Embryonic facial prominence (tissue), 1 donor: Measurements from ENCODE around the gene DDIAS.
"Not testable (repeated sequence)": the region's sequence is repeated elsewhere in the genome, so short reads cannot be mapped to it uniquely, and the experiment has no call there.

ENCODE experiments used
- DNase-seq: peaks from one replicate; pipeline ENCODE4 v3.0.0-alpha.2; 2016; ENCODE audit errors: extremely low spot score

DDIAS gene

DNA sequence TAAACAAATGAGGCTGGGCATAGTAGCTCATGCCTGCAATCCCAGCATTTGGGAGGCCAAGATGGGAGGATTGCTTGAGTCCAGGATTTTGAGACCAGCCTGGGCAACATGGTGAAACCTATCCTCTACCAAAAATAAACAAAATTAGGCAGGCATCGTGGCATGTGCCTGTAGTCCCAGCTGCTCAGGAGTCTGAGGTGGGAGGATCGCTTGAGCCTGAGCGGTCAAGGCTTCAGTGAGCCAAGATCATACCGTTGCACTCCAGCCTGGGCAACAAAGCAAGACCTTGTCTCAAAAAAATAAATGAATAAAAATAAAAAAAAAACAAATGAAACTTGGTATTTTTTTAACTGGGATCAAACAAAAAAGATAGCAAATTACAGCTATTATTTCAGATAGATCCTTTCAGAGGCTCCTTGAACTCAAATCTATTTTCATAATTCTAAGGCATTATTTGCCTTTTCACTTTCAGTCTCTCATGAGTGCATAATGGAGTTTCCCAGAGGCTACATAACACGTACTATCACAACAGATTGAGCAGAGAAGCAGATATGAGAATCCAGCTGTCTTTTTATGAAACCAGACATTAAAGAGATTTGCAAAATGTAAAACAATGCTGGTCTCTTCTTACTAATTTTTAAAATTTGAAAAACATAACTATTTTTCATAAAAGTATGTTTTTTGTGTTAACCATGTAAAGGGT is 23.1 kb downstream of the DDIAS start:
- no peak for DNase-seq

DNA sequence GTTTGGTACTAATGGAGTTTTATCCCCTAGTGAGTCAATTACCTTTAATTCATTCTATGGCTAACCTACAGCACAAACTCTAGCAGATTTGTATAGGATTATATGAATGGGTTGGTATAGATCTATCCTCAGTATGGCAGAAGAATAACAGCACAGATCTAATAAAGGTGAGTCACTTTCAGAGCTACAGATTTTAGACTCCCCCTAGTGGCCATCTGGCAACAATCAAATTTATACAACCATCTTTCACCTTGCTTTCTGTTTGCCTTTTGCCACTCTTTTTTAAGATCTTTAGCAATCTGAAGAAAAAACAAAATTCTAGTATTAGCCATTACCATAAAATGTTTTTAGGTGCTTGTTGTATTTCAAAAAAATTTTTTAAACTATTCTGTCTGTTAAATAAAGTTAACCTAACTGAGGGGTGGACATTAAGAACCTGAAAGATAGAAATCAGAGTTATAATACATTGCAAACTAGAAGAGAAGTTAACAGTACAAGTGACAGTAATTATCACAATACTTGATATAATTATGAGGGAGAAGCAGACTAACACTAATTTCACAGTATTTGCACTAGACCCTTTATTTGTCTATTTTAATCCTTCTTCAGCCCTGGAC is 25.8 kb downstream of the DDIAS start:
- DNase-seq = no peak

DNA sequence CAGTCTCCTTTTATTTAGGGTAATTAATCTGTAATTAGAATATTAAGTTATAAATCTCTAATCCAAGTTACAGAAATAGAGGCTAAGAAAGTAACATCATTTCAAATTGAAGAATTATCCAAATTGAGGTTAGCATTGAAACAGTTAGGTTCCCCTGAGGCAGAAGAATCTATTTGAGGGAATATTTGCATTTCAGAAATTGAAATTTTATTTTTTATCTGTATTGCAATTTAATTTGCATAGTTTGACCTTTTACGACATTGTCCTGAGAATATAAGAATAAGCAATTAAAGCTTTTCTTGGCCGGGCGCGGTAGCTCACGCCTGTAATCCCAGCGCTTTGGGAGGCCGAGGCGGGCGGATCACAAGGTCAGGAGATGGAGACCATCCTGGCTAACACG is 27.6 kb downstream of the DDIAS start:
- no peak for DNase-seq

DNA sequence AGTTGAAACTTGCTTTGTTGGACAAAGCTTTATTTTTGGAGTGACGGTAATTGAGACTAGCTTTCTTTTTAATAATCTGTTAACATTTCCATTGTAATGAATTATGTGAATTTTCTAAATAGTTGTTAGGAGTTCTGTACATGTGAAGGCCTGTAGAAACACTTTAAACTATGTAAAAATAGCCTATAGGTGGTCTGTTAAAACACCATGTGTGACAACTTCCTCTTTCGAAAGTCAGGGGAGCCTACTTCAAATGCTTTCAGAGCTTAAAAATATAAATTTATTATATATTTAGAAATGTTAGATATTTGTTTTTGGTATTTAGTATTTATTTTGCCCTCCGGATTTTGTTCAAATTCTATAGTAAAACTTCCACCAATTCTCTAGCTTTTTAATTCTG is 28.7 kb downstream of the DDIAS start:
- DNase-seq = no peak

DNA sequence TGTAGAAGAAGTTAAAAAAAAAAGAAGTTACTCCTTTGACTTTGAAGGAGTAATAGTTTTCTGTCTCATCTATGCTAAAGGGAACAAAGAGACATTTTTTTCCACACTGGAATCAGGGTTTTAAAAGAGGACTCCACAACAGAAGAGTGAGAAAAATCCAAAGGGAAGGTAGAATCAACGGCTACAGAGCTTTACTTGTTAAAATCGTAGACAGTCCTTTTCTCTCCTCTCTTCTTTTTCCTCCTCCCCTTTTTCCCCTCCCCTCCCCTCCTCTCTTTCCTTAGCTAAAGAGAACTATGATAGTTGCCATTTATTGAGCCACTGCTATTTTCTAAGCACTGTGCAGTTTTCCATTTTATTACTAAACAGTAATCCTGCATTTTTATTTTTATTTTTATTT is 29.2 kb downstream of the DDIAS start:
- DNase-seq = no peak

DNA sequence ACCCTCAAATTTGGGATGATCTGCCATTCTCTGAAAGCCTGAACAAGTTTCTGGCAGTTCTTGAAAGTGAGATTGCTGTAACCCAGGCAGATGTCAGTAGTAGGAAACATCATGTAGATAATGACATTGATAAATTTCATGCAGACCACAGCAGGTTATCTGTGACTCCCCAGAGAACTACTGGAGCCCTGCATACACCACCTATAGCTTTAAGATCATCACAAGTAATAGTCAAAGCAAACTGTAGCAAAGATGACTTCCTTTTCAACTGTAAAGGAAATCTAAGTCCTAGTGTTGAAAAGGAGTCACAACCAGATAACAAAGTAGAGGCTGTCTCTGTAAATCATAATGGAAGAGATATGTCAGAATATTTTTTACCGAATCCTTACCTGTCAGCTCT is 31.0 kb downstream of the DDIAS start:
- DNase-seq = no peak

DNA sequence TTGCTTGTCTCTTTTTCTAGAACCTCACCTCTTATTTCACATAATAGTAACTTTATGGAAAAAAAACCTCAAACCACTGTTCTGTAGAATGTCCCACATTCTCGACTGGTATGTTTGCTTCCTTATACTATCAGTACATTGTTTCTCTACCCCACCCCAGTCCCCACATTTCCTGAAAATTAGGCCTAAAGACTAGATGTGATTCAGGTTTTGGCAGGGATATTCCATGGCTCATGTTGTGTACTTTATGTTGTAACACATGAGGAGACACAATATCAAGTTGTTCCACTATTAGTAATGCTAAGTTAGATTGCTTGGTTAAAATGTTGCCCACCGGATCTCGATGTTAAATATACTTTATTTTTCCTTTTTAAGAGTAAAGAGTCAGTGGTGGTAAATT is 34.7 kb downstream of the DDIAS start:
- DNase-seq = no peak

DNA sequence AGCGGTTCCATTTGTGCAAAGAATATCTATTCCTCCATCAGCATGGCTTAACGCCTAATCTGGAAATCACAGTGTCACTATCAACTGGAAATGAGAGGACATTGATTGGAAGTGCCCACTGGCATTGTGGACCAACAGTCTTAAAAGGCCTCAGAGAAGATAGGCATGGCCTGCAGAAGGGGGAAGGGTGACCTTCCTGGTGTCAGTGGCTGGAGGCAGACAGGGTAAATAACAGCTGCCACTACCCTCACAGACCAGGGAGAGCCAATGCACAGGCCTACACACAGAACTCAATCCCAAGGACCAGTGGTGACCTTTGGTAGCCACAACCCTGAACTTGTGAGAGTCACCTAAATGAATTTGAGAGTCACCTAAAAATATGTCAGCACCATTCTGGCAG is 36.0 kb downstream of the DDIAS start:
- no peak for DNase-seq

DNA sequence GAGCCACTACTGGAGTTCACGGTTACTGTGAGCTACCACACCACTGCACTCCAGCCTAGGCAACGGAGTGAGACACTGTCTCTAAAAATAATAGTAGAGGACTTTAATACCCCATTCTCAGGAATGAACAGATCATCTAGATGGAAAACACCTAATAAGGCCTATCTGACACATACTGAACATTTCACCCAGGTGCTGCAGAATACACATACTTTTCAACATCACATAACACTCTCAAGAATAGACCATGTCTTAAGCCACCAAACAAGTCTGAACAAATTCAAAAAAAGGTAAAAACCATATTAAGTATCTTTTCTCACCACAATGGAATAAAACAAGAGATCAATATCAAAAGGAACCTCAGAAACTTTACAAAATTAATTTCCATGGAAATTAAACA is 37.9 kb downstream of the DDIAS start:
- DNase-seq = no peak

DNA sequence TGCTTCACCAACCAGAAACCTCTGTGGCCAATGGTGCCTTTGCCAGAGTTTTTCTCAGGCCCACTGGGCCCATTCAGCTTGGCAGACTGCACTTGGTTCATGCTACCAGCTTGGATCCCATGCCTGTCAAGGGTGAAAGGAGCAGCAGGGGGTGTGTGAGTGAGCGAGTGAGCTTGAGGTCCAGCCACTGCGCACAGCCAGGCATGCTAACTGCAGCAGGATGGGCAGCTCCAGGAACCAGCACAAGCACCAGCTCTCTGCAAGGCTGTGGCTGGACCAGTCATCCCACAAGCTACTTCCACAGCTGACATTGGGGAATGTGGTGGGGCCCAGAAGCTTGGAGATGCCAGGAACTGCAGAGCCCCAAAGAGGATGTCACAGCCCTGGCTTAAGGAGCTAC is 40.8 kb downstream of the DDIAS start:
- DNase-seq = no peak

DNA sequence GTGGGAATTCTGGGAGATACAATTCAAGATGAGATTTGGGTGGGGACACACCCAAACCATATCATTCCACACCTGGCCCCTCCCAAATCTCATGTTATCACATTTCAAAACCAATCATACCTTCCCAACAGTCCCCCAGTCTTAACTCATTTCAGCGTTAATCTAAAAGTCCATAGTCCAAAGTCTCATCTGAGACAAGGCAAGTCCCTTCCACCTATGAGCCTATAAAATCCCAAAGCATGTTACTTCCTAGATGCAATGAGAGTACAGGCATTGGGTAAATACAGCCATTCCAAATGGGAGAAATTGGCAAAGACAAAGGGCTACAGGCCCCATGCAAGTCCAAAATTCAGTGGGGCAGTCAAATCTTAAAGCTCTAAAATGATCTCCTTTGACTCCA is 41.9 kb downstream of the DDIAS start:
- not testable (repeated sequence) for DNase-seq

DNA sequence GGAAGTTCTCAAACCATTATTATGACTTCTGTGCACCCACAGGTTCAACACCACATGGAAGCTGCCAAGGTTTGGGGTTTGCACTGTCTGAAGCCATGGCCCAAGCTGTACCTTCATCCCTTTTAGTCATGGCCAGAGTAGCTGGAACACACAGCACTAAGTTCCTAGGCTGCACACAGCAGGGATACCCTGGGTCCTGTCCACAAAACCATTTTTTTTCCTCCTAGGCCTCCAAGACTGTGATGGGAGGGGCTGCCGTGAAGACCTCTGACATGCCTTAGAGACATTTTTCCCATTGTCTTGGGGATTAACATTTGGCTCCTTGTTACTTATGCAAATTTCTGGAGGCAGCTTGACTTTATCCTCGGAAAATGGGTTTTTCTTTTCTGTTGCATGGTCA is 42.7 kb downstream of the DDIAS start:
- DNase-seq = no peak

DNA sequence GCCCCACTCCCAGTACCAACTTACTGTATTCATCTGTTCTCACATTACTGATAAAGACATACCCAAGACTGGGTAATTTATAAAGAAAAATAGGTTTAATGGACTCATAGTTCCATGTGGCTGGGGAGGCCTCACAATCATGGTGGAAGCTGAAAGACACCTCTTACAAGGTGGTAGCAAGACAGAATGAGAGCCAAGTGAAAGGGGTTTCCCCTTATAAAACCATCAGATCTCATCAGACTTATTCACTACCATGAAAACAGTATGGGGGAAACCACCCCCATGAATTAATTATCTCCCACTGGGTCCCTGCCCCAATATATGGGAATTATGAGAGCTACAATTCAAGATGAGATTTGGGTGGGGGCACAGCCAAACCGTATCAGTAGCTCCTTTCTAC is 43.5 kb downstream of the DDIAS start:
- not testable (repeated sequence) for DNase-seq

DNA sequence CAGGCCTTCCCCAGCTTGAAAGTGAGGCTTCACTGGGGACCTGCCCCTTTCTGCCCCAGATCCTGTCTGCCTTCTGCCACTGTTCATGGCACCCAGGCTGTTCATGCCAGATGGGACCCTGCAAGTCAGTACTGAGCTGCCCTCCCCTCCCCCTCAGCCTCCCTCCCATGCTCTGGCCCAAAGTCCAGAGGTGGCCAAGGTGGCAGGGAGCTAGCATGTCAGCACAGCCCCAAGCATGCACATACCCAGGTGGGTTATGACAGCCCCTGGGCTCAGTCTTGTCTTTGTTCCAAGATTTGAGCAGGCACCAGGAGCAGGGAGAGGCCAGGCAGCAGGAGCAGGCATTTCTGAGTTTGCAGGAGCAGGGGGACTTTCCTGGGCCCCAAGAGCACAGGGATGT is 44.1 kb downstream of the DDIAS start:
- DNase-seq = no peak

DNA sequence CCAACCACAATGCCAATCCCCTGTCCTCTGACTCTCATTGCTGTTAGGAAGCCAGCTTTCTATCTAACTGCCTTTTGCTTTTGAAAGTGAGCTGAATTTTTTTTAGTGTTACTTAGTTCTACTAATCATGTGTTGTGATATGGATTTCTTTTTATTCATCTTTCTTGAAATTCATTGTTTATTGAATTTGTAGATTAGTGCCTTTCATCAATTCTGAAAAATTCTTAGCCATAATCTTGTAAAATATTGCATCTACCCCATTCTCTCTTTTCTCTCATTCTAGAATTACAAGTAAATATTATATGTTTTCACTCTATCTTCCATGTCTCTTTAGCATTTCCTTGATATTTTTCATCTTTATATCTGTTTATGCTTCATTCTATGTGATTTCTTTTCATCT is 47.8 kb downstream of the DDIAS start:
- DNase-seq = no peak

DNA sequence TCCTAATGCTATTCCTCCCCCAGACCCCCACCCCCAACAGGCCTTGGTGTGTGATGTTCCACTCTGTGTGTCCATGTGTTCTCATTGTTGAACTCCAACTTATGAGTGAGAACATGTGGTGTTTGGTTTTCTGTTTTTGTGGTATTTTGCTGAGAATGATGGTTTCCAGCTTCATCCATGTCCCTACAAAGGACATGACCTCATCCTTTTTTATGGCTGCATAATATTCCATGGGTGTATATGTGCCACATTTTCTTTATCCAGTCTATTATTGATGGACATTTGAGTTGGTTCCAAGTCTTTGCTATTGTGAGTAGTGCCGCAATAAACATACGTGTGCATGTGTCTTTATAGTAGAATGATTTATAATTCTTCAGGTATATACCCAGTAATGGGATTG is 49.0 kb downstream of the DDIAS start:
- DNase-seq = not testable (repeated sequence)

DNA sequence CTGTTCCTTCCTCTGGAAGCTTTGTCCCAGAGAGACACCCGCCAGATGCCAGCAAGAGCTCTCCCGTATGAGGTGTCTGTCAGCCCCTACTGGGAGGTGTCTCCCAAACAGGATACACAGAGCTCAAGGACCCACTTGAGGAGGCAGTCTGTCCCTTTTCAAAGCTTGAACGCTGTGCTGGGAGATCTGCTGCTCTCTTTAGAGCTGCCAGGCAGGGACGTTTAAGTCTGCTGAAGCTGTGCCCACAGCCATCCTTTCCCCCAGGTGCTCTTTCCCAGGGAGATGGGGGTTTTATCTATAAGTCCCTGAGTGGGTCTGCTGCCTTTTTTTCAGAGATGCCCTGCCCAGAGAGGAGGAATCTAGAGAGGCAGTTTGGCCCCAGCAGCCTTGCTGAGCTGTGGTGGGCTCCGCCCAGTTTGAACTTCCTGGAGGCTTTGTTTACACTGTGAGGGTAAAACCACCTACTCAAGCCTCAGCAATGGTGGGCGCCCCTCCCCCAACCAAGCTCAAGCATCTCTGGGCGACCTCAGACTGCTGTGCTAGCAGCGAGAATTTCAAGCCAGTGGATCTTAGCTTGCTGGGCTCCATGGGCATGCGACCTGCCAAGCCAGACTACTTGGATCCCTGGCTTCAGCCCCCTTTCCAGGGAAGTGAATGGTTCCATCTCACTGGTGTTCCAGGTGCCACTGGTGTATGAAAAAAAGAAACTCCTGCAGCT is 54.4 kb downstream of the DDIAS start:
- DNase-seq = not testable (repeated sequence)

DNA sequence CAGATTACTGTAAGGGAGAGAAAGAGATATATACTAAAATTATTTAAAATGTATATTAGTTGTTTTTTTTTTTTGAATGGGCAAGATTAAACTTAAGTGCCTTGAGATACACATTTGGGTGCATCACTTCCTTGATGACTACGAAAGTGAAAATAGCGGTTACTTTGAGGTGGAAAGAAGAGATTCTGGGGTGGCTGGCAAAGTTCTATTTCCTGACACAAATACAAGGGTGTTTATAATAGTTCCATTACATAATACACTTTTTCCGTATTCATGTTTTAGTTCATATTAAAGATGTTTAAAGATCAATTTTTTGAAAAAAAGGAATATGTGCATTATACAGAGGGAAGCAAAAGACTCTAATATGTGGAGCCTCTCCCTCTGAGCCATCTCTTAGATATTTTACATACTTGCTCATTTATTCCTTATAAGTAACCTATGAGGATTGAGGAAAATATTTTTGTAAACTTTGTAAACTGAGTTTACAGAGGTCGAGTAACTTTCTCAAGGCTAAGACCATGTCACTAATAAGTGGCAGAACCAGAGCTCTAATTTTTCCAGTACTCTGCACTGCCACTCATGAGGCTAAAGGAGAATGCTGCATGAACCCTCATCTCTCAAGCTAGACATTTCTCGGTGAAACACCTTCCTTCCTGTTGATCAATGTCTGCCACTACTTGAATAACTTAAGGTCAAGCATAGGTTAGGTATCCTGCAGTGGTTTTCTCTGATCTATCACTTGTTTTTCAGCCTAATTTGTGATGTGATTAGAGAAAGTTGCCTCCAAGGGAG is 58.6 kb downstream of the DDIAS start:
- DNase-seq = no peak

DNA sequence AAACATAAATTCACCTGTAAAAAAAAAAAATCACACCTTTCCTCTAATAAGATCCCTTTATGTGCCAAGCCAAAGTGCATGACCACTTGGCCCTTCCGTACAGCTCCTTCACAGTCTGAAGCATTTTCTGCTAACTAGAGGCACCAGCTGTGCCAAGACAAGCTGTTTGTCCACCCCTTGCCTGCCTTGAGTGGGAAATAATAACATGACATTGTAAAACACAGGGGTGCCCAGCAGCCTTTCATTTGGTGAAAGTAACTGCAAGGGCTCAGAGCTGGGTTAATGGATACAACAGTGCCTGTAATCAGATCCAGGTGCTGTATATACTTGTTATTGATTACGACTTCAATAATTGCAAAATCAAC is 59.2 kb downstream of the DDIAS start:
- DNase-seq = no peak

DNA sequence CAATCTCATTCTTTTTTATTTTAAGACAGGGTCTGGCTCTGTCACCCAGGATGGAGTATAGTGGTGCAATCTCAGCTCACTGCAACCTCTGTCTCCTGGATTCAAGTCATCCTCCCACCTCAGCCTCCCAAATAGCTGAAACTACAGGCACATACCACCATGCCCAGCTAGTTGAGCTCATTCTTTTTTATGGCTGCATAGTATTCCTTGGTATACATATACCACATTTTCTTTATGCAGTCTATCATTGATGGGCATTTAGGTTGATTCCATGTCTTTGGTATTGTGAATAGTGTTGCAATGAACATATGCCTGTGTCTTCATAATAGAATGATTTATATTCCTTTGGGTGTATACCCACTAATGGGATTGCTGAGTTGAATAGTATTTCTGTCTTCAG is 60.5 kb downstream of the DDIAS start:
- DNase-seq = not testable (repeated sequence)

DNA sequence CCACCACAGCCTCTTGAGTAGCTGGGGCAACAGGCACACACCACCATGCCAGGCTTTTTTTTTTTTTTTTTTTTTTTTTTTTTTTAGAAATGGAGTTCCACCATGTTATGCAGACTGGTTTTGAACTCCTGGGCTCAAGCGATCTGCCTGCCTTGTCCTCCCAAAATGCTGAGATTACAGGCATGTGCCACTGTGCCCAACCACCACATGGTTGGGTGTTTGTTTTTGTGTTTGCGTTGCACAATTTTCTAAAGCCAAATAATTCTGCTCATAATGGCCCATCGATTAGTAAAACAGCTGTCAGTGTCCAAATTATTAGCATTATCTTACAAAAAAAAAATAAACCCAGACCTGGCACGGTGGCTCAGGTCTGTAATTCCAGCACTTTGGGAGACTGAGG is 65.8 kb downstream of the DDIAS start:
- DNase-seq = no peak

DNA sequence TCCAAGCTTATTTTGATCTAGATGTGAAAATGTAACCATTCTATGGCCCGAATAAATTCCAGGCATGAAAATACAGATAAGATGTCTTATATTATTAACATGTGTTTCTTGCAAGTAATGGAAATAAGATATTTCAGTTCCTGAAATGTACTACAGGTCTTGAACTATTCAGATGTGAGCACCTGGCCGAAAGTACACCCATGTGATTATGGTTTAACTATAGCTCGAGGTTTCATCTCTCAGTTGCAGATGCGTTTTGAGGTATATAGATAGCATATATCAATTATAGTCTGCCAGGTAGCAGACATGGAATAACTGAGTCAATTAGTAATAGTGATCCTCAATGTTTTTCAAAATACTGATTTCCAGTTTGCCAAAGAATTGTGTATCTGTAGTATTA is 68.3 kb downstream of the DDIAS start:
- DNase-seq = no peak
